NCI-H2081 (cell line): ENCODE results near the gene LILRA6.
"Not testable (repeated sequence)": the region's sequence is repeated elsewhere in the genome, so short reads cannot be mapped to it uniquely, and the experiment has no call there.

Source experiments
- DNase-seq, 2 experiments: peaks; one replicate each; lab custom pipeline; 2025; lab: John Stamatoyannopoulos, UW

The LILRA6 gene

DNA sequence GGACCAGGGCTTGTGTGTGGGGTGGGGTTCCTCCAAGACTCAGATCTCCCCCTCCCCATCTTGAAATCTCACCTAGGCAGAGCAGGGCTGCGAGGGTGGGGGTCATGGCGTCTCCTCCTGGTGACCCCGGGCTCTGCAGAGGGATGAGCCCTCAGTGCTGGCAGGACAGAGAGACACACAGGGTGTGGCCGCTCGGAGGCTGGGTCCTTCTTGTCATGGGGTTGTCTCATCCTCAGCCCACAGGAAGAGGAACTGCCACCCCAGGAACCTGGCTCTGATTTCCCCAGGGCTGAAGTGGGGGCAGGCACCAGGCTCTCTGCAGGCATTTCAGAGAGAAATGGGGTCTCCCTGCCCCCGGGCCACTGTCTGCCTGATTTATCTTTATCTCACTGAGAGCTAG, at the start of gene LILRA6:
Gene LILRA6, minus strand, starts transcription at position 145 of the 400 bp plus-strand sequence.
- not testable (repeated sequence) for DNase-seq

DNA sequence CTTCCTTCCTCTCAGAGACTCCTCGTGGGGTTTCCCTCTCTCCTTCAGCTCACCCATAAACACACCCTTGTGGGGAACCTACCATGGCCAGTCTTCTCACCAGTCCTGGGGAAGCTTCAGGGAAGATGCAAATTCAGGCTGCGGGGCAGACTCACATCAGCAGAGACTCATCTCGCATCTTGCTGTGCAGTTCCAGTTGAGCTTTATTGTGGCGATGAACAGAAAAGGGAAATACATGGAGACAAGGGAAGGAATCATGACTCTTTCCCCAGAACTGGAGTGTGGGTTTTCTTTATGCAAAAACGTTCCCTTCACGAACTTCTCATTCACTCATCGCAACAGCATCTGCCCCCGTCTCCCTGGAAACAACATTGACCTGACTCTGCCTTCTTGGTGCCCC, 46.6 kb upstream of the LILRA6 start:
- DNase-seq: not testable (repeated sequence)

DNA sequence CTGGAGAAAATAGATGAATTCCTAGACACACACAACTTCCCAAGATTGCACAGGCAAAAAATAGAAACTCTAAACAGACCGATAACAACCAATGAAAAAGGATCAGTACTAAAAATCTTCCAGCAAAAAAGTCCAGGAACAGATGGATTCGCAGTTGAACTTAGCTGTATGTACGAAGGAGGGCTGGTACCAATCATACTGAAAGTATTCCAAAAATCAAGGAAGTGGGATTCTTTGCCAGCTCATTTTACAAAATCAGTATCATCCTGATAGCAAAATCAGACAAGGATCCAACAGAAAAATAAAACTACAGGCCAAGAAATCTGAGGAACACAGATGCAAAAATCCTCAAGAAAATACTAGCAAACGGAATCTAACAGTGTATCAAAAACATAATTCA, 44.9 kb upstream of the LILRA6 start:
- no peak for DNase-seq

DNA sequence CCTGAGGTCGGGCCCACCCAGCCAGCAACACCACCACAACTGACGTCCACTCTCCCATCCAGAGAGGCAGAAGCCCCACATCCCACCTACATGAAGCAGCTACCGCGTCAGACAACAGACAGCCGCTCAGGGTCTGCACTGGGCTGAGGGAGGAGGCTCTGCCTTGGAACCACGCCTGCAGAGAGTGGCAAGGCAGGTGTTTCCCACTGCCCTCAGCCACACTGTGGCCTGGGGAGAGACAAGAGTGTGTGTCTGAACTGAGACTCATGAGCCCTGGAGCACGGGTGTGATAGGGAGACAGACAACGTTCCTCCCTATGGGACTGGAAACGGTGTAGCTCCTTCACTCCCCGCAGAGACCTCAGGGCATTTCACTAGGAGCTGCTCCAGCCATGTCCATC, 43.7 kb upstream of the LILRA6 start:
- DNase-seq: not testable (repeated sequence)

DNA sequence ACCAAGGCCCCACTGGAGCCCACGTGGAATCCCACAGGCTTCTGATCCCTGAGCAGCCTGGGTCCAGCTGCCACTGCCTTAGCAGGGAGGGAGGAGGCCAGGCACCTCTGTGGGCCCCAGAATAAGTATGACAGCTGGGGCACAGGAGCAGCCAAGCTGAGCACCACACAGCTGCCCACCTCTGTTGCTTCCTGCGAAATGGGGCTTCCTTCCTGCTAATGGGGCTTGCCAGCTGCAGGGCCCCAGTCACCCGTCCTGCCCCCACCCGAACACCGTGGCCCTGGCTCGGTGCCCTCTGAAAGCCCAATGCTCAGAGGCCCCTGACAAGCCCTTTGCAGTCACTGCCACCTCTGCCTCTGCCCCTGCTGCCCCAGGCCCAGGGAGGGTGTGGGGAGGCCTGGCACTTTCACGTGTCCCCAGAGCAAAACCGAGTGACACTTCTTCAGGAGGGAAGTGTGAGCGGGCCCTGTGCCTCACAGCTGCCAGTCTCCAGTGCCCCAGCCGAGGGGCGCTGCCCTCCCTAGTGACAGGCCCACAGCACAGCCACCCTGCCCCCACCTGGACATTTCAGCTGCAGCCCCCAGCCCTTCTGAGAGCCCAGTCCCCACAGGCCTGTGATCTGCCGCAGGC, 43.0 kb upstream of the LILRA6 start:
- not testable (repeated sequence) for DNase-seq

DNA sequence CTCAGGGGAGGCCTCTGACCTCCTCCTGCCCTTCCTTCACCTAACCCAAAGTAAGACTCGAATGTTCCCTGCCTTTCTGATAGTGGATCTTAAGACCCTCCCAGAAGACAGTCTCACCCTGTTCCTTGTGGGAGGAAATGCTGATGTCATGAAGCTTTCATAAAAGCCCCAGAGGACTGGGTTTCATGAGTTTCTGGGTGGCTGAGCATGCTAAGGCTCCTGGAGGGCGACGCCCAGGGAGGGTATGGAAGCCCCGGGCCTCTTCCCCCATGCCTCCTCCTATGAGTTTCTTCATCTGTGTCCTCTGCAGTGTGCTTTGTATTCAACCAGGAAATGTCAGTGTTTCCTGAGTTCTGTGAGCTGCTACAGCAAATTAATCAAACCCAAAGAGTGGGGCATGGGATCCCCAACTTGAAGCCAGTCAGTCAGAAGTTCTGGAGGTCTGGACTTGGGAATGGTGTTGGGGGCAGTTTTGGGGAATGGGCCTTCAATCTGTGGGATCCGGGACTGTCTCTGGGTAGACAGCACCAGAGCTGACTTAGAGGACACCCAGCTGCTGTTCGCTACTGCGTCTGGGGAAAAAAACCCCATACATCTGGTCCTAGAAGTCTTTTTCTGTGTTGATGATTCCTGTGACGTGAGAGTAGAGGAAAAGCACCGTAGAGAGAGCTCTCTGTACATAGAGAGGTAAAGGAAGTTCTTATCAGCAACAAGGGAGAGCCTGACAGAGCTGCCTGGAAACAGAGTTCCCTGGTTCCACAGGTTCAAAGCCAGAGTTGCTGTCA, 40.3 kb upstream of the LILRA6 start:
- DNase-seq: no peak

DNA sequence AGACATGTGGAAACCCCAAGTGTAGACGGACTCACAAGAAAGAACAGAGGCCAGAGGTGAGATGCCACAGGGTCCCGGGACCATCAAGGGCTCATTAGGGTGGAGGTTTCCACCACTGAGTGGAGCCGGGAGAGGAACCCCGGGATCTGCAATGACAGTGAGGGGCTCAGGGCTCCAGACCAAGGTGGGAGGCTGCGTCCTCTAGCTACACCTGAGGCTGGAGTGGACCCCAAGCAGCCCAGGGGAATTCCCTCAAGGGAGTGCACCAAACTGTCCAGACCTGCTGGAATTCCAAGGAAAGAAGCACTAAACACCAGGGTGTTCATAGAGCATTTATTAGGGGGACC, 39.1 kb upstream of the LILRA6 start:
- DNase-seq: not testable (repeated sequence)

DNA sequence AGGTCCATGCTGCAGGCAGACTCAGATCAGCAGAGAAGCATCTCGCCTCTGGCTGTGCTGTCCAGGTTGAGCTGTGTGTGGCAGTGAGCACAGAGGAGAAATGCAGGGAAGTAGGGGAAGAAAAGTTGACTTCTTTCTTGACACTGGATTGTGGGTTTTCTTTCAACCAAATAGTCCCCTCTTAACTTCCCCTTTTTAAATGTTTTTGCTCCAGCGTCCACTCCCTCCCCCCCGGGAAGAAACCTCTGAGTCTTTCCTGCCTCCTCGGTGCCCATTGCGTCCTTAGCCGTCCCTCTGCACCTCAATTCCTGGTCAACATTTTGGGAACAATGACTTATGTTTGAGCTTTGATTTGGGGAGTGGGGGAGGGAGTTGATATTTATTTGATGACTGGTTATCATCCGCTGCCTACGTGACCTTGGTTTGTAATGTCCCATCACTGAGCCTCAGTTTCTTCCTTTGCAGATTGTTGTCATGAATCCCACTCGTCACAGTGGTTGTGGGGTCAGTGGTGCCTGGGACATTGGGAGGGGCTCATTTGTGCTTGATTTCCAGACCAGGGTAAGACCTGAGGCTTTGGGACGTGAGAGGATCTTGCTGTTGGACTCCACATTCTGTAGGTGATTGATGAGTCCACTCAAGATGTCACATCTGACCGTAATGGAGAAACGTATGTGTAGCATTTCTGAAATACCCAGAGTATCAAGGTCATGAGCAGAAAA, 38.6 kb upstream of the LILRA6 start, which contains the start of gene LILRB2:
Gene LILRB2, minus strand, starts transcription at position 104 of the 722 bp plus-strand sequence. CDS start 614 bp downstream, outside the sequence.
- DNase-seq: no peak

DNA sequence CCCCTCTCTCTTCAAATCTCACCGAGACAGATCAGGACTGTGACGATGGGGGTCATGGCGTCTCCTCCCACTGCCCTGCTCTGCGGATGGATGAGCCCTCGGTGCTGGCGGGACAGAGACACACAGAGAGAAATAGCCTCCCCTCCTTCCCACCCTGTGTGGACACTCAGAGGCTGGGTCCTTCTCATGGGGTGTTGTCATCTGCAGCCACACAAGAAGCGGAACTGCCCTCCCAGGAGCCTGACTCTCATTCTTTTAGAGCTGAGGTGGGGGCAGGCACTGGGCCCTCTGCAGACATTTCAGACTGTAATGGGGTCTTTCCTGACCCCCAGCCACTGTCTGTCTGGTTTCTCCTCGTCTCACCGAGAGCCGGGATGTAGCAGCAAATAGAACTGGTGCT, 37.9 kb upstream of the LILRA6 start:
- DNase-seq: not testable (repeated sequence)

DNA sequence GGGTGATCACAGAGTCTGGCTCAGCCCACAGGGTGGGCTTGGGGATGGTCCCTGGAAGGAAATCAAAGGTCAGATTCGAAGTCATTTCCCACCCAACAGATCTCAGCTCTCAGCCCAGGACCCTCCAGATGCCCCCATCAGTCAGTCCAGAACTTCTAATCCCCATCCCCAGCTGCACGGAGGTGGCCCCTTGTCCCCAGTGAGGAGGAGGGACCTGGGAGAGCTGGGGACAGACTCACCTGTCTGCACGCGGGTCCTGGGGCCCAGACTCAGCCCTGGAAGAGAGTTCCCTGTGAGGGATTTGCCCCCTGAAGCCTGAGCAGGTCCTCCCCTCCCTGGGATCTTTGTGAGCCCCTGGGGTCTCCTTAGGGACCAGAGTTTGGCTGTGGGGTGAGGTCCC, 37.4 kb upstream of the LILRA6 start:
- DNase-seq: not testable (repeated sequence)

DNA sequence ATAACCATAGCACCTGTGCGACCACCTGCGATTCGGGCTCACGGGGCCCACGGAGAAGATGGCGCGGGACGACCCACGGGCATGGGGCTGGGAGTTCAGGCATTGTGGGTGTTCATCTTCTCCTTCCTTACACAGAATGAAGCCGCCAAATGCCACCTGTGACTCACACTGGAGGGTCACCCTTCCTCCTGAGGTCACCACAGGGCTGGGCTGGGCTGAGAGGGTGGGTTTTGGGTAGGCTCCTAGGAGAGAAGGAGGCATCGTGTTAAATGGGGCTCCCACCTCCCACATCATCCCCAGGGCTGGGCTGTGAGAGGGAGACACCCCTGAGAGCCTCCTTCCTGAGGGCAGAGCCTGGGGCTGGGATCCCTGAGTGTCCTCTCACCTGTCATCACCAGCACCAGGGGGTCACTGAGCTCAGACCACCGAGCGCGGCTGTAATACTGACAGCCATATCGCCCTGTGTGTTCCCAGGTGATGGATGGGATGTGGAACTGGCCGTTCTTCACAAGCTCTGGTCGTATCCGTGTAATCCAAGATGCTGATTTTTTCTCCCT, 36.9 kb upstream of the LILRA6 start:
- DNase-seq: no peak

DNA sequence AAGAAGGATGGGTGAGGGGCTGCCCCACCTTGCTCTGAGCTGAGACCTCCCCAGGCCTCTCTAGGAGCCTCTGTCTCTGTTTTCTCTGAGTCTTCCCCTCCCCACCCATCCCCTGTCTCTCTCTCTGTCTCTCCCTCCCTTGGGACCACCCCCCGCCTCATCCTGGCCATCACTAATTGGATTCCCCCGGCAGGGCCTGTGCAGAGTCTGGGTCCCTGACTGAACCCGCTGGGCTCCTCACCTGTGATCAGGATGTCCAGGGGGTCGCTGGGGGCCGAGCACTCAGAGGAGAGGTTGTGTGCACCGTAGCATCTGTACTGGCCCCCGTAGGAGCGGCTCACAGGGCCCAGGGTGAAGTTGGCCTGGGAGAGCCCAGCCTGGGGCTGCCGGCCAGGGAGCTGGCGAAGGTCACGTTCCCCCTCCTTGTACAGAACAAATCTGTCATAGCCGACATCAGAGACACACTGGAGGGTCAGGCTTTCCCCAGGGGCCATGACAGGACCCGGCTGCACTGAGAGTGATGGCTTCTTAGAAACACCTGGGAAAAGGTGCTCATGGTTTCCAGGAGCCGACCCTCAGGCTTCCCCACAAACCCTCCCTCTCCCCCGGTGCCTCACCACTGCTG, 36.1 kb upstream of the LILRA6 start:
- DNase-seq: not testable (repeated sequence)

DNA sequence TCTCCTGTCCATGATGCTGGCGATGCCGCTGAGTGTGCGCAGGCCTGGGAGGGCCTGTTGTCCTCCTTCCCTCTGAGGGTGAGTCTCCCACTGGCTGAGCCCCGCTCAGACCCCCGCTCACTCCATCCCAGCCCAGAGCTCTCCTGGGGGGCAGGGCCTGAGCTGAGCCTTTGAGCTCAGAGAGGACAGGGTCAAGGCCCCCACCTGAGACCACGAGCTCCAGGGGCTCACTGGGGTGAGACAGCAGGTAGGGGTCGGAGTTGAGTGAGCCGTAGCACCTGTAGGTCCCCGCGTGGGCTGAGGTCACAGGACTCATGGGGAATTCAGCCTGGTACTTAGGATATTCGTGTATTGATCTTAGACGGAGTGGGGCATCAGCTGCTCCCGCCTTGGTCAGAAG, 35.5 kb upstream of the LILRA6 start:
- not testable (repeated sequence) for DNase-seq

DNA sequence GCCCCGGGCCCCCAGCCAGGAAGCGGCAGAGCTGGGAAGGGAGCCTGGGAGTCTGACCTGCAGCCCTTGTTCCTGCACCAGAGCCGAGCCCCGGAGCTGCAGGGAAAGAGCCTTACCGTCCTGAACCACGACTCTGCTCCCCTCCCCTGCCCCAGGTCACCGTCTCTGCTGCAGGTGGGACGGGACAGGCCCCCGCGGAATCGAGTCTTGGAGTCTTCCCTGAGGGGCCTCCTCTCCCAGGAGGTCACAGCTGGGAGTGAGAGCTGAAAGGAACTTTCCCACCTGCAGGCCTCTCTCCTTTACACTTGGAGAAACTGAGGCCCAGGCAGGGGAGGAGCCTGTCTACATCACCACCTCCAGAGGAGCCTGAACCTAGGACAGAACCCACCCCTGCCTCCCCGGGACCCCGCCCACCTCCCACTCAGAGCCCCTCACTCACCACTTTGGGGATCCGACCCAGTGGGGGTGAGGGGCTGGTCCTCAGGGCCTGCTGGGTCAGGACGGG, 34.6 kb upstream of the LILRA6 start:
- not testable (repeated sequence) for DNase-seq

DNA sequence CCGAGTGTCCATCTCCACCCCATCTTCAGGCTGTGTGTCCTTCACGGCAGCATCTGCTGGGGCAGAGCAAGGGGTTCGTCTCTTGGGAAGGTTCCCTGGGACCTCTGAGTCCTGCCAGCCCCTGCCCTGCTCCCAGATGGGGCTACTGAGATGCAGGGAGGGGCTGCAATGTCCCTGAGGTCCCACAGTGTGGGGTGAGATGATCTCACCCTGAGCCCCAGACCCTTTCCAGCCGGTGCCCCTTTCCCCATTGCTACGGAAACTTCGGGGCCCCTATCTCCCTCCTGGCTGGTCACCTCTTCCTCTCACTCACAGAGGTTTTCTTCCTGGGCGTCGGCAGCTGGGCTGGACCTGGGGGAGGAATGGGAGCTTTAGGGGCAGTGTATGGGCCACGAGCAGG, 33.4 kb upstream of the LILRA6 start:
- no peak for DNase-seq

DNA sequence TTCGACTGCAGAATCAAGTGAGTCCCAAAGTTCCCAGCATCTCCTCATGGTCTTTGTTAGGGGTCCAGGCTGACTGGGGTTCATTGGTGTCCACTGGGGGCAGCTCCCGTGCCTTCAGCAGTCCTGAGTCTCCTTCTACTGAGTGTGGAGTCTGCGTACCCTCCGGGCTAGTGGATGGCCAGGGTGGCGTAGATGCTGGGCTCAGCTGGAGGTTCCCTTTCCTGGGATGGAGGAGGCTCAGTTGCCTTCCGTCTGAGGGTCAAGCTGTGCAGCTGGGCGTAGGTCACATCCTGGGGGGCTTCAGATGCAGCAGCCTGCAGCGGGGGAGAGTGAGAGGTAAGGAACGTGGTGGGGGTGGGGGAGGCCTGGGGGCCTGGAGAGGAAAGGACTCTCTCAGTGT, 31.9 kb upstream of the LILRA6 start:
- not testable (repeated sequence) for DNase-seq

DNA sequence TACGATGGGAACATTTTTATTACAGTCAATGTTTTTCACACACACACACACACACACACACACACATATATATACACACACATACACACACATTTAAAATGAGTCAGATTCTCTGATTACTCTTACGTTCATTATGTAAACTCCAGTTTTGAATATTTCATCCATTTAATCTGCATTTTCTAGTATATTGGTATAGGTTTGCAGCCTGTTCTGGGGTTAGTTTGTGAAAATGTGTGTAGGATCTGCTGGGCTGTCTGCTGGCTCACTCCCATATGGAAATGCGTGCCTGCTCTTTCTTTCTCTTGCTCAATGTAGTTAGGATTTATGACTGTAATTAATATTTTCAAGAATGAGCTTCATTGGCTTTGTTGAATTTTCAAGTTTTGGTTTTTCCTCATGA, 31.2 kb upstream of the LILRA6 start:
- DNase-seq: no peak

DNA sequence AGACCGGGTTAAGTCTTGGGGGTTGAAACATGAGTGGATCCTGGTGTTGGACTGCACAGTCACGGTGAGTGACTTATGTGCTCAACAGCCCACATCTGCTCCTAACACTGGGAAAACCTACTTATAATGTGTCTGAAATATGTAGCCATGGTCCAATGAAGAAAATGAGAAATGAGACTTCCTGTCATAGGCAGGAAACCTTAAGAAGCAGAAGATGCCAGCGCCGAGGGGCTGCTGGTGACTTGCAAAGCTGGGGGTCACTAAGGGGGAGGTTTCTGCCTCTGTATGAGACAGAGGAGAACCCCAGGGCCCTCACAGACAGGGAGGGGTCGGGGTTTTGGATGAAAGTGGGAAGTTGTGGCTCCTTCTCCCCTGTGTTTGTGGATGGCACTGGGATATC, 29.6 kb upstream of the LILRA6 start:
- DNase-seq: not testable (repeated sequence)

DNA sequence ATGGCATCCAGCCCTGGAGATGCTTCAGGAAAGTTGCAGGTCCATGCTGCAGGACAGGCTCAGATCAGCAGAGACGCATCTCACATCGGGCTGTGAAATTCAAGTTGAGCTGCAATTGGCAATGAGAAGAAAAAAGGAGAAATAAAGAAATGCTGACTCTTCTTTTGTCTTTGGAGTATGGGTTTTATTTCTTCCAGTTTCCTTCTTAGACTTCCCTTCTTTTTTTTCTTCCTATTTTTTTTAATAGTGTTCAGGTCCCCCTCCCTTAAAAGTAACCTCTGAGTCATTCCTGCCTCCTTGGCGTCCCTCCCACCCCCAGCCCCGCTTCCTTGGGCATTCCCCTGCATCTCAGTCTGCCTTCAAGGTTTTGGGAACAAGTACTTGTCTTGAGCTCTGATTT, 29.0 kb upstream of the LILRA6 start:
- DNase-seq: not testable (repeated sequence)

DNA sequence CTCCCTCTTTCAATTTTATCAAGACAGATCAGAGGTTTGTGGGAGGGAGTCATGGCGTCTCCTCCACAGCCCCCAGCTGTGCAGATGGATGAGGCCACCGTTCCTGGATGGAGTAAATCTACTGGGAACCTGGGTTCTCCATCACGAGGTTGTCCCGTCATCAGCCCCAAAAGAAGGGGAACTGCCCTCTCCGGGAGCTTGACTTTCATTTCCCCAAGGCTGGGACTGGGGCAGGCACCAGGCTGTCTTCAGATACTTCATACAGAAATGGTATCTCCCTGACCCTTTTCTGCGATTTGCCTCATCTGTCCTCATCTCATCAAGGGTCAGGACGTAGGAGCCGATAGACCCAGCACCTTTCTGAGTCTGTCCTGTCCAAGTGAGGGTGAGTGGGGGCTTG, 28.5 kb upstream of the LILRA6 start:
- DNase-seq: no peak

DNA sequence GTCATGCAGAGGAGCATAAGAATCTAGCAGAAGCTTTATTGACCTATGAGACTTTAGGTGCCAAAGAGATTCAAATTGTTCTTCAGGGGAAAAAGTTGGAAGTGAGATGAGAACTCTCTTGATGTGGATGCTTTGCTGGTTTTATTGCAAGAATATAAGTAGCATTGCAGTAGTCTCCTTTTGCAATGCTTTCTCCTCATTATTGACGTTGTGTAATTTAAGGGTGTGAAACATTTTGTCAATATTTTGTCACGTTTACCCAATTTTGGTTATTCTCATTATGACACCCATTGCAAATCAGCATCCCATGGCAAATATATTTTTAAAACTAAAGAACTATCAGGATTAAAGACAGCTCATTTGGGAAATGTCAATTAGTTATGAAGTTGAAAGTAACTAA, 26.3 kb upstream of the LILRA6 start:
- no peak for DNase-seq

DNA sequence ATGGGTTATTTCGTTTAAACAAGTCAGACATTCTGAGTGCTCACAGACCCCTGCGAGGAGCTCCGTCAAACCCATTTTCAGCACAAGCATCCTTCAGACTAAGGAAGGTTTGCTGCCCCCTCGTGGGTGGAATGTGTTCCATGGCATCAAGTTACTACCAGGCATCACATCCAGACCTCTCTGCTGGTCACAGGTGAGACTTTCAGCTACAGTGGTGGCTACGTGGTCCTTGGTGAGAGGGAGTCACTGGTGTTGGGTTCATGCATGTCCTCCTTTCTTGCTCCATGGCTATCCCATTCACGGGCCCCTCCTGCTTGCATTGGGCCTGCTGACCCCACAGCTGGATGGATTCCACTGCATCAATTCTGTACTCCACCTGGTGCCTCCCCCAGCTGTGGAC, 23.5 kb upstream of the LILRA6 start:
- peak; percentile 31 to 44 for DNase-seq
